Measurements from ENCODE around the gene SNCG. TPM values are rescaled to one million over a fixed set of nuclear protein-coding genes. Genes with fewer than 3 reads are reported as not detected.
"Not testable (repeated sequence)": the region's sequence is repeated elsewhere in the genome, so short reads cannot be mapped to it uniquely, and the experiment has no call there.

Gene SNCG
- total RNA-seq, 1 experiment from 2014 or later = 61.1 TPM

- Histone ChIP-seq H3K4me1 (ENCODE audit: control insufficient read depth in 1 of 2, insufficient read depth in 2 of 2, low read length in 2 of 2) (peaks cover 10 to 28% of the 10 kb centered on the region in 2 experiments; a peak in 3 of 4 replicates), H3K4me2 (ENCODE audit: low read length) (no peak overlapping the region), H3K36me3 (ENCODE audit: control insufficient read depth in 1 of 2, insufficient read depth in 2 of 2, low read length in 2 of 2) (no peaks in the 10 kb centered on the region), H3K4me3 (replicated peaks in 1 of 2; ENCODE audit: low read depth in 1 of 2, low read length in 2 of 2) (no peak overlapping the region), H3K9ac (ENCODE audit: low read length) (no peak overlapping the region), H4K20me1 (ENCODE audit: insufficient read depth) (no peaks in the 10 kb centered on the region), H3K27me3 (ENCODE audit: insufficient read depth, low read length) (no peaks in the 10 kb centered on the region), H2AFZ (ENCODE audit: low read depth, low read length, poor library complexity, severe bottlenecking) (no peak overlapping the region), H3K27ac (ENCODE audit: low read depth, low read length) (no peak overlapping the region), H3K9me2 (ENCODE audit: insufficient read depth) (no peaks in the 10 kb centered on the region), H3K9me3 (ENCODE audit: control insufficient read depth in 1 of 2, insufficient read depth in 1 of 2, low read depth in 1 of 2, low read length in 2 of 2) (peaks cover 0 to 4% of the 10 kb centered on the region in 2 experiments; a peak in 1 of 4 replicates), H3K79me2 (ENCODE audit: insufficient read depth, low read length) (no peaks in the 10 kb centered on the region)
- DNase-seq (ENCODE audit: low read depth, low spot score) (no peak), ATAC-seq (no peak)
- RAD21 ChIA-PET (ENCODE audit: low non-redundant PET in 1 of 2, low total read pairs in 2 of 2, uncharacterized antibody in 2 of 2, unreplicated experiment in 2 of 2) = no interaction called here
- POLR2A ChIA-PET = no interaction called here
- CTCF ChIA-PET = interaction anchor here (2.5 kb wide), 1 partner anchor 8 kb away, joined by 7 read pairs; no protein-coding TSS in a partner anchor
- TF ChIP-seq TCF7L2 (IDR thresholded peaks at IDR 0.05; ENCODE audit: borderline replicate concordance, extremely low read depth, insufficient read depth, insufficient read length) (no peak), SRF (IDR thresholded peaks at IDR 0.05; ENCODE audit: low read depth) (no peak), POLR2AphosphoS5 (IDR thresholded peaks at IDR 0.05; ENCODE audit: low read depth, low read length) (no peak), FOSL1 (IDR thresholded peaks at IDR 0.05; ENCODE audit: low read depth) (no peak), YY1 (IDR thresholded peaks at IDR 0.05; ENCODE audit: extremely low read depth, insufficient replicate concordance, low read depth, low read length) (no peak), EGR1 (IDR thresholded peaks at IDR 0.05; ENCODE audit: low read depth) (no peak), EZH2phosphoT487 (IDR thresholded peaks at IDR 0.05; ENCODE audit: borderline replicate concordance) (no peak)
- TF ChIP-seq, protein P1, sequence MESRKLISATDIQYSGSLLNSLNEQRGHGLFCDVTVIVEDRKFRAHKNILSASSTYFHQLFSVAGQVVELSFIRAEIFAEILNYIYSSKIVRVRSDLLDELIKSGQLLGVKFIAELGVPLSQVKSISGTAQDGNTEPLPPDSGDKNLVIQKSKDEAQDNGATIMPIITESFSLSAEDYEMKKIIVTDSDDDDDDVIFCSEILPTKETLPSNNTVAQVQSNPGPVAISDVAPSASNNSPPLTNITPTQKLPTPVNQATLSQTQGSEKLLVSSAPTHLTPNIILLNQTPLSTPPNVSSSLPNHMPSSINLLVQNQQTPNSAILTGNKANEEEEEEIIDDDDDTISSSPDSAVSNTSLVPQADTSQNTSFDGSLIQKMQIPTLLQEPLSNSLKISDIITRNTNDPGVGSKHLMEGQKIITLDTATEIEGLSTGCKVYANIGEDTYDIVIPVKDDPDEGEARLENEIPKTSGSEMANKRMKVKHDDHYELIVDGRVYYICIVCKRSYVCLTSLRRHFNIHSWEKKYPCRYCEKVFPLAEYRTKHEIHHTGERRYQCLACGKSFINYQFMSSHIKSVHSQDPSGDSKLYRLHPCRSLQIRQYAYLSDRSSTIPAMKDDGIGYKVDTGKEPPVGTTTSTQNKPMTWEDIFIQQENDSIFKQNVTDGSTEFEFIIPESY (IDR thresholded peaks at IDR 0.05; ENCODE audit: extremely low read depth, insufficient replicate concordance, low read length) = no peak
- BruUV-seq (replicated peaks) = no TSS peak
- intact Hi-C loops (cut with micrococcal nuclease) = no loop called here
Measured at GRCh38 chr10:86952106-86952505, 6.3 kb upstream of the SNCG start.

- CTCF ChIA-PET = interaction anchor here (2.5 kb wide), 1 partner anchor 8 kb away, joined by 7 read pairs; no protein-coding TSS in a partner anchor
- intact Hi-C loops (cut with micrococcal nuclease); H3K9ac ChIP-seq (ENCODE audit: low read length); H2AFZ ChIP-seq (ENCODE audit: low read depth, low read length, poor library complexity, severe bottlenecking); H3K4me3 ChIP-seq (replicated peaks in 1 of 2; ENCODE audit: low read depth in 1 of 2, low read length in 2 of 2); DNase-seq (ENCODE audit: low read depth, low spot score); BruUV-seq (replicated peaks); H3K36me3 ChIP-seq (ENCODE audit: control insufficient read depth in 1 of 2, insufficient read depth in 2 of 2, low read length in 2 of 2); H4K20me1 ChIP-seq (ENCODE audit: insufficient read depth); H3K9me2 ChIP-seq (ENCODE audit: insufficient read depth); H3K27ac ChIP-seq (ENCODE audit: low read depth, low read length); RAD21 ChIA-PET (ENCODE audit: low non-redundant PET in 1 of 2, low total read pairs in 2 of 2, uncharacterized antibody in 2 of 2, unreplicated experiment in 2 of 2); H3K4me2 ChIP-seq (ENCODE audit: low read length); H3K79me2 ChIP-seq (ENCODE audit: insufficient read depth, low read length); H3K27me3 ChIP-seq (ENCODE audit: insufficient read depth, low read length); ATAC-seq; H3K9me3 ChIP-seq (ENCODE audit: control insufficient read depth in 1 of 2, insufficient read depth in 1 of 2, low read depth in 1 of 2, low read length in 2 of 2): not testable (repeated sequence)
- H3K4me1 ChIP-seq (ENCODE audit: control insufficient read depth in 1 of 2, insufficient read depth in 2 of 2, low read length in 2 of 2) = peaks cover 14 to 34% of the 10 kb centered on the region in 2 experiments; a peak in 3 of 4 replicates
- POLR2A ChIA-PET = interaction anchor here (1.8 kb wide), 1 partner anchor 14 kb away, joined by 5 read pairs; no protein-coding TSS in a partner anchor
Measured at GRCh38 chr10:86952697-86953096, 5.7 kb upstream of the SNCG start.

All from HCT116 (cell line).